Measurements from ENCODE around the gene PCDHGC5.

GRCh38 chr5:141515946-141516671 lies 27.2 kb downstream of the PCDHGC5 start:
- no peak for TF ChIP-seq CTCF (IDR thresholded peaks at IDR 0.05; ENCODE audit: low read length)
- no peak for TF ChIP-seq EZH2 (IDR thresholded peaks at IDR 0.05; ENCODE audit: borderline replicate concordance, low read length)

Measured in OCI-LY1 (cell line).